MCF 10A (cell line): ENCODE data around the gene RANBP9. TPM values are rescaled to one million over a fixed set of nuclear protein-coding genes. Genes with fewer than 3 reads are reported as not detected.

ENCODE experiments used
- BruUV-seq: library from RNA; stranded (reverse); fragments of 400-500 nt; replicated peaks from 2 replicates; lab custom pipeline; 2021; lab: Mats Ljungman, UMichigan
- CTCF ChIA-PET: fragments of 300-600 bp; sonication (Branson Sonifier 250); formaldehyde crosslinking; extraction: SDS; loops from one replicate; lab custom pipeline; 2021; ENCODE audit warnings: antibody characterized with exemption, inconsistent platforms; lab: Yijun Ruan, JAX
- POLR2A ChIA-PET: fragments of 300-600, 350-650 bp; sonication (Branson Sonifier 250); formaldehyde crosslinking; extraction: SDS; loops from one replicate; lab custom pipeline; 2020; ENCODE audit warnings: antibody characterized with exemption, inconsistent platforms; lab: Yijun Ruan, JAX
- DNase-seq: peaks from one replicate; pipeline ENCODE4 v3.0.0-alpha.2; 2018; ENCODE audit not compliant: unreplicated experiment
- H3K27ac Mint-ChIP-seq: one replicate; pipeline ENCODE4 v1.8.0; 2022; ENCODE audit warnings: mild to moderate bottlenecking, low read depth, mixed read lengths; ENCODE audit not compliant: unreplicated experiment
- H3K27me3 Mint-ChIP-seq: one replicate; pipeline ENCODE4 v1.8.0; 2022; ENCODE audit warnings: mixed read lengths; ENCODE audit not compliant: insufficient read depth, unreplicated experiment
- H3K36me3 Mint-ChIP-seq: one replicate; pipeline ENCODE4 v1.8.0; 2022; ENCODE audit warnings: mild to moderate bottlenecking, moderate library complexity, mixed read lengths; ENCODE audit not compliant: insufficient read depth, unreplicated experiment
- H3K4me1 Mint-ChIP-seq: one replicate; pipeline ENCODE4 v1.8.0; 2022; ENCODE audit warnings: mixed read lengths; ENCODE audit not compliant: insufficient read depth, unreplicated experiment
- H3K4me3 Mint-ChIP-seq: one replicate; pipeline ENCODE4 v1.8.0; 2022; ENCODE audit warnings: mild to moderate bottlenecking, moderate library complexity, mixed read lengths; ENCODE audit not compliant: unreplicated experiment
- H3K9me3 Mint-ChIP-seq: one replicate; pipeline ENCODE4 v1.8.0; 2022; ENCODE audit warnings: mixed read lengths; ENCODE audit not compliant: unreplicated experiment
- CTCF ChIP-seq: fragments of 200-600 bp; IDR thresholded peaks from one replicate; pipeline ENCODE4 v1.8.0; 2022; ENCODE audit warnings: antibody characterized with exemption, mild to moderate bottlenecking; ENCODE audit not compliant: unreplicated experiment
- intact Hi-C: fragments of 100-400 bp; cut with micrococcal nuclease; formaldehyde crosslinking; loops from 2 replicates; pipeline ENCODE4 v1.14.1; 2022
- total RNA-seq: library from RNA; stranded (reverse); gene quantifications from 2 replicates; pipeline ENCODE4 v1.2.3, GENCODE V29; 2022

Gene RANBP9
- total RNA-seq, 1 experiment from 2014 or later, result 48.0 TPM

GRCh38 chr6:13653296-13653695 lies 58.3 kb downstream of the RANBP9 start:
- BruUV-seq, result no TSS peak
- intact Hi-C loops, result no loop called here
- ChIA-PET CTCF (interaction anchor here (0.5 to 0.6 kb wide), 2 partner anchors 47 to 415 kb away, joined by 3 to 4 read pairs; no protein-coding TSS in a partner anchor), POLR2A (interaction anchor here (0.8 to 1.8 kb wide), 2 partner anchors 10 to 161 kb away, joined by 3 to 8 read pairs; partner anchors contain the start of gene MCUR1)
- DNase-seq, result no peak
- no peak for TF ChIP-seq CTCF
- Mint-ChIP-seq H3K4me1 (no peaks in the 10 kb centered on the region), H3K27ac (no peak overlapping the region), H3K4me3 (no peak overlapping the region), H3K36me3 (peaks cover 19% of the 10 kb centered on the region), H3K9me3 (no peaks in the 10 kb centered on the region), H3K27me3 (no peaks in the 10 kb centered on the region)

GRCh38 chr6:13649393-13649792 lies 62.2 kb downstream of the RANBP9 start:
- TF ChIP-seq CTCF, result no peak
- ChIA-PET CTCF (interaction anchor here (0.6 kb wide), 1 partner anchor 27 kb away, joined by 3 read pairs; no protein-coding TSS in a partner anchor), POLR2A (no interaction called here)
- Mint-ChIP-seq H3K27ac (no peak overlapping the region), H3K9me3 (no peaks in the 10 kb centered on the region), H3K27me3 (no peaks in the 10 kb centered on the region), H3K36me3 (peaks cover 21% of the 10 kb centered on the region), H3K4me3 (no peak overlapping the region), H3K4me1 (no peaks in the 10 kb centered on the region)
- intact Hi-C loops, result no loop called here
- BruUV-seq, result no TSS peak
- no peak for DNase-seq

- intact Hi-C loops, result no loop called here
- H3K36me3 Mint-ChIP-seq, result peaks cover 21% of the 10 kb centered on the region
- POLR2A ChIA-PET, result no interaction called here
- no peaks in the 10 kb centered on the region for H3K27me3 Mint-ChIP-seq
- no peak for DNase-seq
- no peak overlapping the region for H3K4me3 Mint-ChIP-seq
- TF ChIP-seq CTCF, result no peak
- H3K4me1 Mint-ChIP-seq, result no peaks in the 10 kb centered on the region
- BruUV-seq, result no TSS peak
- H3K27ac Mint-ChIP-seq, result no peak overlapping the region
- H3K9me3 Mint-ChIP-seq, result no peaks in the 10 kb centered on the region
- CTCF ChIA-PET, result no interaction called here
These were observed 62.8 kb downstream of the RANBP9 start for GRCh38 chr6:13648850-13649249.

GRCh38 chr6:13643125-13643524 lies 68.5 kb downstream of the RANBP9 start:
- H3K4me1 Mint-ChIP-seq, result no peaks in the 10 kb centered on the region
- intact Hi-C loops, result no loop called here
- CTCF ChIA-PET, result no interaction called here
- TF ChIP-seq CTCF, result no peak
- H3K36me3 Mint-ChIP-seq, result peaks cover 41% of the 10 kb centered on the region
- H3K27ac Mint-ChIP-seq, result no peak overlapping the region
- DNase-seq, result no peak
- POLR2A ChIA-PET, result interaction anchor here (0.8 to 1.3 kb wide), 2 partner anchors 10 to 11 kb away, joined by 3 read pairs; no protein-coding TSS in a partner anchor
- H3K4me3 Mint-ChIP-seq, result no peak overlapping the region
- BruUV-seq, result no TSS peak
- H3K9me3 Mint-ChIP-seq, result no peaks in the 10 kb centered on the region
- H3K27me3 Mint-ChIP-seq, result no peaks in the 10 kb centered on the region
